HG03045 (cell line): ENCODE data around the gene HKDC1.

Source experiments
- ATAC-seq: cut with Tn5 transposase; IDR thresholded peaks from one replicate; pipeline ENCODE4 v1.9.1; 2021; ENCODE audit warnings: mild to moderate bottlenecking, moderate library complexity; ENCODE audit not compliant: unreplicated experiment

The HKDC1 gene

GRCh38 chr10:69216577-69217118 lies 3.5 kb upstream of the HKDC1 start:
- no peak for ATAC-seq

GRCh38 chr10:69217119-69217754 lies 2.9 kb upstream of the HKDC1 start:
- ATAC-seq: no peak

DNA sequence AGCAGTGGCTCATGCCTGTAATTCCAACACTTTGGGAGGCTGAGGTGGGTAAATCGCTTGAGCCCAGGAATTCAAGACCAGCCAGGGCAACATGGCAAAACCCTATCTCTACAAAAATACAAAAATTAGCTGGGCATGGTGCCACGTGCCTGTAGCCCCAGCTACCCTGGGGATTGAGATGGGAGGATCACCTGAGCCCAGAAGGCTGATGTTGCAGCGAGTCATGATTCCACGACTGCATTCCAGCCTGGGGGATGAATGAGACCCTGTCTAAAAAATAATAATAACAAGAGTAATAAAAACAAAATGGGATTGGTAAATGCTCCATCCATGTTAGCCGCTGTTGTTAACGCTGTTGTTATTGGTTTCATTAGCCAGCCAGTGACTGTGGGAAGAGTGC lies 1.3 kb upstream of the HKDC1 start:
- no peak for ATAC-seq

DNA sequence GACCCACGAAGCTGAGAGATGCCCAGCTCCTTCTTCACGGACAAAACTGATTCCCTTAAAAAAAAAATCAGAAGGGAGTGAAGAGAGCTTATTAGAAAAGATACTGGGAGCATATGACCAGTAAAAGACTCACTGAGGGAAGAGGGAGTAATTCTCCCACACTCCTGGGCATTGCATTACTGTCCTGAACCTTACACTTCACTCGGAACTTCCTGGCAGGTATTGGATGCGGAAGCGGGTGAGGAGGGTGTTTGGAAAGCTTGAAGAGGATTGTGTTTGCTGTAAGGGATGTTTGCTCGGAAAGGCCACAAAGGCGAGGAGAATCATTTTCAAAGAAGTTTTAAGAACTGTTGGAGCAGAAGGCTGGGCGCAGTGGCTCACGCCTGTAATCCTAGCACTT lies 375 bp downstream of the HKDC1 start:
- no peak for ATAC-seq

- peak; percentile 97 for ATAC-seq
Measured at GRCh38 chr10:69222157-69223027, 2.3 kb downstream of the HKDC1 start.

DNA sequence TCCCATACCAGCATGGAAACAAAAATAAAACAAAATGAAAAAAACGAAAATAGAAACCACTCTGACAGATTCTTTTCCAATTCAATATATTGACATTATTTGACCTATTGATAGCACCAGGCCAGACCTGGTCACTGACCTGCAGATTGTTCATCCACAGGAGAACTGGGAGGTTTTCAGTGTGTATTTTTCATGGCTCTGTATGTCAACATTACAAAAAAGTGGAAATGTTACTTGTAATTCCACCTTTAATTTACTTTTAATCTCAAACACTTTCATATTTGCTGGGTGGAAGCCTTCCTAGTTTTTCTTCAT lies 2.9 kb downstream of the HKDC1 start:
- no peak for ATAC-seq

- no peak for ATAC-seq
Measured at GRCh38 chr10:69224862-69225657, 4.9 kb downstream of the HKDC1 start.

DNA sequence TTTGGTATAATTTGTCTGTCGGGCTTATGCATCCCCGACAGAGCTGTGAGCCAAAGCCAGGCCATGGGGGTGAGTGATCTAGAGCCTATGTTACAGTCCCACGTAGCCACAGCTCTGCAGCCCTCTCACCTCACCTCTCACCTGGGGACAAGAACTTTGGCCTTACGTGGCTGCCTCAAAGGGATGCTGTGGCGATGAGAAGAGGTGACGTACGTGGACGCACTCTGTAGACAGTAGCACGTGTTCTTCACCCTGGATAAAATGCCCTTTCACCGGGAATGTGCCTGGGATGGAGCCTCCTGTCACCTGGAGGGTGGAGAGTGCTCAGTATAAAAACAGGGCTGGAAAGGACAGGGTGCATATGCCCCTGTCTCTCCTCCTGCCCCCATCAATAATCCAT lies 5.5 kb downstream of the HKDC1 start:
- ATAC-seq: no peak

- ATAC-seq: no peak
Measured at GRCh38 chr10:69226919-69227450, 6.9 kb downstream of the HKDC1 start.

GRCh38 chr10:69228151-69228550 lies 8.0 kb downstream of the HKDC1 start:
- ATAC-seq: no peak

DNA sequence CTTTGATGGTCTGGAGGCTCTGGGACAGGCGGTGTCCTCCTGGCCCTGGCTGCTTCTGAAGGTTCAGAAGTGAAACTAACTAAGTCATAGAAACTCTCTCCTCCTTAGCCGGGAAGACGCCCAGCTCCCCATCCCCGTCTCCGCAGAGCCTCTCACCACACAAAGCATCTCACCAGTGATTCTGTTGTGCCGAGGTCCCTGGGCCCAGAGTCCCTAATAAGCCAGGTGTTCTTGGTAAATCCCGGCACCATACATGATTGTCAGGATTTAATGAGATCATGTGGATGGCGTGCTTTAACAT lies 9.4 kb downstream of the HKDC1 start:
- ATAC-seq: no peak

GRCh38 chr10:69230128-69230527 lies 10.0 kb downstream of the HKDC1 start:
- ATAC-seq: no peak

DNA sequence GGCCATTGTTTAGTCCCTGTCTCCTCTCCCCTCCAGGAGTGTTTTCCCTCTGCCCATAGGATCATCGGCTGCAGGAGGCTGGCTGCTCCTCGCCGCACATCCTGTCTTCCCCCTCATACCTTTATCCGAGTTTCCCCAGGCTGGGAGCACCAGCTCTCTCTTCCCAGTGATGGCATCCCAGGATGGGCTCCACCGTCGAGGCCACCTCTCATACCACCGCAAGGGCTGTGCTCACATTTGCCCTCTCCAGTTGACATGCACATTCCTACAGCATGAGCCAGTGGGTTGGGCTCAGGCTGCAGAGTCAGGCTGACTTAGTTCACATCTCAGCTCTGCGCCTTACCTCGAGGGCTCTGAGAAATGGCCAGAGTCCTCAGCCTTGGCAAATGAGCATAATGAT lies 12.1 kb downstream of the HKDC1 start:
- no peak for ATAC-seq

- ATAC-seq: no peak
Measured at GRCh38 chr10:69232736-69233480, 12.8 kb downstream of the HKDC1 start.

DNA sequence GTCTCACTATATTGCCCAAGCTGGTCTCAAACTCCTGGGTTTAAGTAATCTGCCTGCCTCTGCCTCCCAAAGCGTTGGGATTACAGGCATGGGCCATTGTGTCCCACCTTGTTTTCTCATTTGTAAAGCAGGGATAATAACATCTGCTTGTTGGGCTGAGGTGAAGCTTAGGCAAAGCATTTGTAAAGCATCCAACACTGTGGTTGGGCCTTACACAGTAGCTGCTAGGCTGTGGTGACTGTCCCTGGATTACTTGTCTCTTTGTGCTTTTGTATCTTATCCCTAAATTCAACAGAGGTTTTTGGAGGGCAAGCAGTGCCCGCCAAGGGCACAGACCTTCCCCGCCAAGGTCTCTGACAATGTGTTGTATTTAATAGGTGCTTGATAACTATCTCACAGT lies 14.3 kb downstream of the HKDC1 start:
- no peak for ATAC-seq

DNA sequence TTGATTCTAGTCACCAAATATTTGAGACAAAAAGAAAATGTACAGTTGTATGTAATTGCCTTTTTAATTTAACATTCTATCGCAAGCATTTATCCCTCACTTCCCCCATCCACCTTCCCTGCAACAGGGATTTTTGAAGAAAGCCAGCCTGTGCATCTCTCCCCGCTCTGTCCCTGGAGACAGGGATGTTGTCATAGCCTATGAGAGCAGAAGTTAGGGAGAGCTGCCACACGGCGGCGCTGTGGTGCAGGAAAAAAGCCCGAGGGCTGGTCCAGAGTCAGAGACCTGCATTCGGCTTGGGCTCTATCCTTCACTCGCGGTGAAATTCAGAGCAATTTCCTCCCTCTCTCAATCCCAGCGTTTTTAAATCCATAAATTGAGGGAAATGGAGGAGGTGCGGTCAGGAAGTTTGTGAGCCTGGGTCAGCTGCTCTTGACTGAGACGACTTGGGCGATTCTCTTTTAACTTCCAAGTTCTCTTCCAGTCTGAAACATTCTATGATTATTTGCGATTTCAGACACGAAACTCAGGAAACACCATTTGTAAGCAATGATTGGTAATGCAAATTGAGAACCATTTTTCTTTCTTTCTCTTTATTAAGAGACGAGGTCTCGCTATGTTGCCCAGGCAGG lies 17.5 kb downstream of the HKDC1 start:
- peak; percentile 88 for ATAC-seq

GRCh38 chr10:69239136-69239535 lies 19.0 kb downstream of the HKDC1 start:
- no peak for ATAC-seq

GRCh38 chr10:69239816-69240434 lies 19.8 kb downstream of the HKDC1 start:
- ATAC-seq: no peak

DNA sequence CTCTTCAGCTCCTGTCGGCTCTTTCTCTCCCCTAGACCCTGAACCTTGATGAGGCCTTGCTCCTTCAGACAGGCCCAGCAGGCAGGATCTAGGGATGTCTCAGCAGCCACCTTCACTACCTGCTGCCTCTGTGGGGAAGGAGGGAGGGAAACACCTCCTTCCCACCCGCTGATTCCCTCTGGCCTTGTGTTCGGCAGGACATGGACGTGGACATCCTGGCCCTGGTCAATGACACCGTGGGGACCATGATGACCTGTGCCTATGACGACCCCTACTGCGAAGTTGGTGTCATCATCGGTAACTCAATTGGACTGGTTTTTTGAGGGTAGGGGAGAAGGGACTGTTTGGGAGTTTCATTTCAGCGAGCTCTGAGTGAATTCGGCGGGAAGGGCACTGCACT lies 20.3 kb downstream of the HKDC1 start:
- ATAC-seq: no peak

DNA sequence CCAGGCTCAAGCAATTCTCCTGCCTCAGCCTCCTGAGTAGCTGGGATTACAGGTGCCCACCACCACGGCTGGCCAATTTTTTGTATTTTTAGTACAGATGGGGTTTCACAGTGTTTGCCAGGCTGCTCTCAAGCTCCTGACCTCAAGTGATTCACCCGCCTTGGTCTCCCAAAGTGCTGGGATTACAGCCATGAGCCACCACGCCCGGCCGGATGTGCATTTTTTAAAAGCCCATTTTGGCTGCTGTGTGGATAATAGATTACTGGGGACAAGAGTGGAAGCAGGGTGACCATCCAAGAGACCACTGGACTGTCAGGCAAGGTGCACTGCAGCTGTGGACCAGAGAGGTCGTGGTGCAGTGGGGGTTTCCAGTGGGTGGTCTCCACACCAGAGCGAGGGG lies 21.4 kb downstream of the HKDC1 start:
- ATAC-seq: no peak
